Lung (tissue), 12 donors: Measurements from ENCODE around the gene ZFP90. TPM values are rescaled to one million over a fixed set of nuclear protein-coding genes. Genes with fewer than 3 reads are reported as not detected.
A peak's percentile ranks its signal among the peaks of the same experiment; 100 is the strongest.

Source experiments
- ATAC-seq: fragments of 200-7000 bp; cut with Tn5 transposase; one replicate; pipeline ENCODE4 v1.9.1; 2020; ENCODE audit warnings: moderate number of reproducible peaks; ENCODE audit not compliant: insufficient read depth, low FRiP score
- DNase-seq, 3 donors: peaks; one replicate each; pipeline ENCODE4 v3.0.0-alpha.2; 2013 to 2017
- H3K27ac ChIP-seq, 2 donors: one replicate each; pipeline ENCODE4 v1.5.1; 2013; ENCODE audit warnings: mild to moderate bottlenecking in 2 of 2, moderate library complexity in 2 of 2, control low read depth in 1 of 2, inconsistent platforms in 1 of 2, low read depth in 1 of 2, low read length in 1 of 2
- H3K27me3 ChIP-seq, 3 donors: one replicate each; pipeline ENCODE4 v1.5.1; 2013; ENCODE audit warnings: low read length in 2 of 3; ENCODE audit not compliant: control insufficient read depth in 3 of 3, insufficient read depth in 3 of 3
- H3K36me3 ChIP-seq, 4 donors: one replicate each; pipeline ENCODE4 v1.5.1; 2013; ENCODE audit warnings: low read length in 4 of 4, mild to moderate bottlenecking in 1 of 4, moderate library complexity in 1 of 4; ENCODE audit not compliant: control insufficient read depth in 4 of 4, insufficient read depth in 4 of 4
- H3K4me1 ChIP-seq, 5 donors: one replicate each; pipeline ENCODE4 v1.5.1; 2013; ENCODE audit warnings: low read length in 5 of 5, mild to moderate bottlenecking in 2 of 5, moderate library complexity in 1 of 5; ENCODE audit not compliant: control insufficient read depth in 5 of 5, insufficient read depth in 5 of 5
- H3K4me3 ChIP-seq: one replicate; pipeline ENCODE4 v1.5.1; 2013; ENCODE audit warnings: mild to moderate bottlenecking, control low read depth, moderate library complexity
- H3K9ac ChIP-seq, 2 donors: one replicate each; pipeline ENCODE4 v1.5.1; 2013; ENCODE audit warnings: low read length in 2 of 2, control low read depth in 1 of 2; ENCODE audit not compliant: insufficient read depth in 1 of 2
- H3K9me3 ChIP-seq, 4 donors: one replicate each; pipeline ENCODE4 v1.5.1; 2013; ENCODE audit warnings: low read length in 3 of 4, mild to moderate bottlenecking in 1 of 4, moderate library complexity in 1 of 4; ENCODE audit not compliant: control insufficient read depth in 4 of 4, insufficient read depth in 3 of 4
- CTCF ChIP-seq: IDR thresholded peaks from 2 replicates; pipeline ENCODE4 v1.5.1; 2012; ENCODE audit warnings: mild to moderate bottlenecking; ENCODE audit errors: control extremely low read depth, extremely low read depth
- WGBS, 2 donors: extraction: QIAGEN DNeasy Blood & Tissue Kit; methylation state at CpG; one replicate each; pipeline ENCODE4 v1.1.7; 2013; 5-methylcytosine and 5-hydroxymethylcytosine counted together
- polyA plus RNA-seq, 2 donors: library from polyadenylated mRNA; stranded (reverse); fragments of 200-250 nt; gene quantifications; one replicate each; pipeline ENCODE4 v1.2.1, GENCODE V29; 2013
- total RNA-seq, 2 donors: library from RNA; depleted of rRNA in 1 of 2; stranded (reverse); fragments of >200 nt in 1 of 2; gene quantifications; one replicate each; pipeline ENCODE4 v1.2.1, GENCODE V29; 2014 to 2021
- donor health status: control.
- donor health status: control.
- donor health status: Bipolar disorder and iron deficiency.
- donor health status: healthy.
- donor health status: DM: yes; HTN: yes; CAD: no.

The ZFP90 gene
- total and polyA plus RNA-seq, 4 donors = 5.9 to 39.6 (median 12.6) TPM

DNA sequence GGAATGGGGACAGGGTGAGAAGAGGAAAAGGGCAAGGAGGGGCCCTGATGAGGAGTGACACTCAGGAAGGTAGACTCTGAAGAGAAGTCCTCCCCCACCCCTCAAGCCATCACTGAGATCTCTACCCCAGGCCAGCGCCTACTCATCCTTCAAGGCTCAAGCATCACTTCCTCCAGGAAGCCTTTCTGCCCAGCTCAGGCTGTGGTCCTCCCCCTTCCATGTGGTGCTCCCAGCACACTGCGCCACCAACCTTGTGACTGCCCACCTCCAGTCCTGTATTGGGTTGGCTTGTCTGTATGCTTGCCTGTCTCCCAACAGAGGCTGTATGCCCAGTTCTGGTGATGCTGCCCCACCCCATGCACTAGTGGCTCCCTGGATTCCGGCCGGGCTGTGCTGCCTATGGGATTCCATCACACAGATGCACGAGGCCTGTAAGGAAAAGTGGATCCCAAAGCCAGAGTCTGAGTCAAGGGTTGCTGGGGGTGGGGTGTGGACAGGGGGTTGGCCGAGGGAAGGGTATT lies 19.8 kb upstream of the ZFP90 start:
- no peak for TF ChIP-seq CTCF
- peaks cover 0 to 2% (median 0%) of the 10 kb centered on the region in 5 donors for H3K4me1 ChIP-seq
- no peaks in the 10 kb centered on the region for H3K27me3 ChIP-seq
- H3K9me3 ChIP-seq = no peaks in the 10 kb centered on the region
- no peak overlapping the region for H3K27ac ChIP-seq
- WGBS, 2 donors = 89 to 92% methylated on average over 6 of the region's 6 CpGs
- no peak overlapping the region for H3K4me3 ChIP-seq
- no peak overlapping the region for H3K9ac ChIP-seq
- ATAC-seq (no peak), DNase-seq (no peak)
- no peaks in the 10 kb centered on the region for H3K36me3 ChIP-seq

GRCh38 chr16:68520649-68521086 lies 18.4 kb upstream of the ZFP90 start:
- peak; percentile 97 for TF ChIP-seq CTCF
- Histone ChIP-seq H3K4me3 (no peak overlapping the region), H3K9ac (peak overlapping the region in 1 of 2 donors; percentile 75), H3K36me3 (no peaks in the 10 kb centered on the region), H3K27ac (no peak overlapping the region), H3K9me3 (no peaks in the 10 kb centered on the region), H3K27me3 (no peaks in the 10 kb centered on the region), H3K4me1 (peaks cover 0 to 2% (median 0%) of the 10 kb centered on the region in 5 donors)
- peak; percentile 90 to 94 (median 93) for DNase-seq
- peak; percentile 94 for ATAC-seq
- WGBS, 2 donors = 2% methylated on average over 21 to 22 of the region's 22 CpGs

DNA sequence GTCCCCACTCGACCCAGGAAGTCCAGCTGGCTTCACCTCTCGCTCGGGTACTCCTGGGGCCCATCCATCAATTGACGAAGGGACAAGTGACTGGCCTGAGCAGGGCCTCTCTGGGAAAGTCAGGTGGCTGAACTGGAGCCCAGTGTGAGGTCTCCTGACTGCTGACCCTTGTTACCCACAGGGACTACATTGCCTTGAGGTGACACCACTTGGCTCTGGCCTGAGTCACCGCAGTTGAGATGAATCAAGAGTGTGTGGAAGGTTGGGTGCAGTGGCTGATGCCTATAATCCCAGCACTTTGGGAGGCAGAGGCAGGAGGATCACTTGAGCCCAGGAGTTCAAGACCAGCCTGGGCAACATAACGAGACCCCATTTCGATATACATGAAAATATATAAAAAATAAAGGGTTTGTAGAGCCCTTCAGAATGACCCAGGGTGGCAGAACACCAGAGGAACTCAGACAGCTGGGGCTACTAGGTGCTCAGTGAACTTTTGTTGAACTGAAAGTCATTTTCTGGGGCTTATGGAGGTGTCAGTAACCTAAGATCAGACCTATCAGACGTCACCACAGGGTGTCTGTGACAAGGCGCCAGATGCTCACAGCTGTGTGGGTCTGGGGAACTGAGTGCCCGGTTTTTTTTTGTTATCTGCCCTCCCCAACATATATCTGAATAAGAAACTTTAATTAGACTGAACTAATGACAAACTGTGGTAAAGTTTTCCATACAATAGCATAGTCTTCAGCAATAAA lies 14.8 kb upstream of the ZFP90 start:
- peaks cover 0 to 6% (median 0%) of the 10 kb centered on the region in 5 donors for H3K4me1 ChIP-seq
- no peak overlapping the region for H3K27ac ChIP-seq
- no peaks in the 10 kb centered on the region for H3K36me3 ChIP-seq
- no peaks in the 10 kb centered on the region for H3K9me3 ChIP-seq
- no peak for TF ChIP-seq CTCF
- WGBS, 2 donors = 78 to 79% methylated on average over 10 of the region's 10 CpGs
- no peak overlapping the region for H3K9ac ChIP-seq
- no peak overlapping the region for H3K4me3 ChIP-seq
- ATAC-seq (no peak), DNase-seq (no peak)
- H3K27me3 ChIP-seq = no peaks in the 10 kb centered on the region
